CD4-positive, alpha-beta T cell treated with Interleukin-1 beta for 1 hour (primary cell): ENCODE measurements around the gene SLC35F3.
"Not testable (repeated sequence)": the region's sequence is repeated elsewhere in the genome, so short reads cannot be mapped to it uniquely, and the experiment has no call there.

Source experiments
- DNase-seq, 2 donors: peaks; one replicate each; pipeline ENCODE4 v3.0.0-alpha.2; 2020 to 2022

Gene SLC35F3

DNA sequence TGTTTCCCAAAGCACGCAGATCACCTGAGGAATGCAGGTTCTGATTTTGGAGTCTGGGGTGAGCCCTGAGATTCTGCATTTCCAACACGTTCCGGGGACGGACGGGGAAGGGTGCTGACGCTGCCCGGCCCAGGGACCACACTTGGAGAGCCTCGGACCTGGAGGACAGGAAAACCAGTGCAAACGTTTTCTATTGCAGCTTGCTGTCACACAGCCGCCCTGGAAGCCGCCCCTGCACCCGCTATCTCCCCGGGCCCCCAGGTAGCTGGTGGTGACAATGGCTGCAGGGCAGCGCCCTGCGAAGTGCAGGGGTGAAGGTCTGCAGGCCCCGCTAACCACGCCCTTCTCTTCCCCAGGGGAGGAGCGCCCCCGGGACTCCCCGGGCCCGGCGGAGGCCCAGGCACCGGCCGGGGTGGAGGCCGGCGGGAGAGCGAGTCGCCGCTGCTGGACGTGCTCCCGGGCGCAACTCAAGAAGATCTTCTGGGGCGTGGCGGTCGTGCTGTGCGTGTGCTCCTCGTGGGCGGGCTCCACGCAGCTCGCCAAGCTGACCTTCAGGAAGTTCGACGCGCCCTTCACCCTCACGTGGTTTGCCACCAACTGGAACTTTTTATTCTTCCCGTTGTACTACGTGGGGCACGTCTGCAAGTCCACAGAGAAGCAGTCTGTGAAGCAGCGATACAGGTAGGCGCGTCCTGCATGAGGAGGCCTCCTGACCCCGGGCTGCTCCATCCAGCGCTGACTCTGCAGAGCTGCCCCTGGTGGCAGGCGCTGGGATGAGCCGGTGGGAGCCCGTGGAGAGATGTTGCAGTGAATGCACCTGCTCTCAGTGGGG lies 326.8 kb downstream of the SLC35F3 start:
- DNase-seq, result peak in 1 of 2 donors; percentile 31

DNA sequence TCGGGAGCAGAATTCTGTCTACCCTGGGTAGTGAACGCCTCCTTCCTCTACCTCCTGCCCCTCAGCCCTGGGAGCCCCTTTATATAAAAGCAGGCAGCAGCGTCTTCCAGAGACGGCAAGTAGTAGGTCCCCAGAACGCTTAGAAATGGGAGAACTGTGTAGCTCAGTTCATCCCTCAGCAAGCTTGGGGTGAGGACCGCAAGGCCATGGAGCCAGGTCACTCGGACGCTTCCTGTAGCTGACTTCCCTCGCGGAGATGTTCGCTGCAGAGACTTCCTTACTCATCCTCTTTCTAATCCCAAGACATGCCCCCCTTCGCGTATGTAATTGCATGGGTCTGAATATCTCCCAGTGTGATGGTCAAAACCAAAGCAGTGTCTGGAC lies 327.4 kb downstream of the SLC35F3 start:
- no peak for DNase-seq

DNA sequence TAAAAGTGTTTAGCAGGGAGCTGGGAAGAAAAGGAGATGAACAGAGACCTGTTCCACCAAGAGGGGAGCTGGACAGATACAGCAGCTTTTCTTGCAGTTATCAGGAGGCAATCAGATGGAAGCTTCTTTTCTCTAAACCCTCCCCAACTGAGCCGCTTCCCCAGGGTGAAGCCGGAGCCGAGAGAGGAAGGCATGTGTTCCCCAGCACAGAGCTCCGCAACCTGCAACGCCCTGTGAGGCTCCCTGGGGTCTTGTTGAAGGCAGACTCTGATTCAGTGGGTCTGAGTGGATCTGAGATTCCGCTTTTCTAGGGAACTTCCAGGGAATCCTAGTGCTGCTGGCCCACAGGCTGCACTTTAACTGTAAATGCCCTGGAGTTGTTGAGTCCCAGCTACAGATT lies 329.7 kb downstream of the SLC35F3 start:
- DNase-seq, result no peak

DNA sequence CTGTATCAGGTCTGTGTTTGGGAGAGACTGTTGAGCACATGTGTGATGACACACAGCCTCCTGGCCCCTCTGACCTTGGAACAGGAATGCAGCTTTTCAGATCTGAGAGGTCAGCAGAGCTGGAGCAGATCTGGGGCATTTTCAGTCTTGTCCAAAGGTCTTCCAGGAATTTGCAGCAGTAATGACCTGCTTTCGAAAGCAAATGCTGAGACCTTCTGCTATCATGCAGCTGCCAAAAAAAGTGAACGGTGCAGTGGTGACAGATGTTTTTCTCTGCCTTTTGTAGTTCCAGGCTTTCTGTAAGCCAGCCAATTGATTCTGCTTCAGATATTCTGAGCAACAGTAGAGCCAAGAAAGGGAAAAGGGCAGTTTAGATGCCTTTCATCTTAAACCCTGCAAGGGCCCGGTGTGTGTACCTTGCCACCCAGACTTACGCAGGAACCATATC lies 331.0 kb downstream of the SLC35F3 start:
- DNase-seq, result no peak

DNA sequence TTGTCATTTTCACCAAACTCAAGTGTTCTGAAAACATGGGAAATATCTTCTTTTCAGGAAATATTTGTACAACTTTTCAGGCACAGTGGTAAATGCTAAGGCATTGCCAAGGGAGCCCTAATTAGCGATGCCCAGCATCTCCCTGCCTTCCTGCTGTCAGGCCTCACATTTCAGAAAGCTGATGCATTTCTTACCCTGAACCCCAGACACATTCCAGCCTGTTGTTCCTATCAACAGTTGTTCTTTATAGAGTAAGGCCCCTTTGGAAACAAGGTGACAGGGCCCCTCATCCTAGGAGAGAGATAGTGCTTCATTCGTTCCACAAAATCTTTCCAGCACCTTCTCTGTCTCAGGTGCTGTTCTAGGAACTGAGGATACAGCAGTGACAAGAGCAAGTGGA lies 332.9 kb downstream of the SLC35F3 start:
- DNase-seq, result no peak

DNA sequence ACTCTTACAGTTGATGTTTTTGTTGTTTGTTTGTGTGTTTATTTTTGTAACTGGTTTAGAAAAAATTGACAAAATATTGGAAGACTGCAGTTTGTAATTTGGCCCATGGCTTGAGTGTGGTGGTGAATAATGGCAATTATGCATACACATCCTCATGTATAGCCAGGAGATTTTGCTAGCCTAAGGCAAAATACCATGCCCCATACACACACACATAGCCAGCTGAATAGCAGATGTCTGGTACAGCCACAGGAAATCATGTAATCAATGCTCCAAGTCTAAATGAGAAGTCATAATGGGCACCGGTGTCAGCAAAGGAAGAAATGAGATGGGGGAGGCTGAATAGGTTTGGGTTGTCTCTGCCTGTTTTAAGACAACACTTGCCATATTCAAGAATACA lies 333.6 kb downstream of the SLC35F3 start:
- no peak for DNase-seq

DNA sequence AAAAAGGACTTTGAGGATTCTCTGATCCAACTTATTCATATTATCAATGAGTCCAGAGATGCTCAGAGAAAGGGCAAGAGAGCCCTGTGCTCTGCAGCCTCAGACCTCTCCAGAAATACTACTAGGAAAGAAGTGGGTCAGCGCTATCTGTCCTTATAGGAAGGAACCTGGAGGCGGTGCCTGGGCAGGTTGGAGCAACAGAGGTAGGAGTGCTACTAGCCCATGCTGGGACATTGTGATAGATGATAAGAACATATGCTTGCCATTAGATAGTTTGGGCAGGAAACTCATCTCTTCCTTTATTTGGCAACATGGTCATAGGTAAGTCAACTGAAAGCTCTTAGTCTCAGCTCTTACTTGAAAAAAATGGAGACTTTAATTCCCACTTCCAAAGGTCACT lies 335.0 kb downstream of the SLC35F3 start:
- DNase-seq, result no peak

DNA sequence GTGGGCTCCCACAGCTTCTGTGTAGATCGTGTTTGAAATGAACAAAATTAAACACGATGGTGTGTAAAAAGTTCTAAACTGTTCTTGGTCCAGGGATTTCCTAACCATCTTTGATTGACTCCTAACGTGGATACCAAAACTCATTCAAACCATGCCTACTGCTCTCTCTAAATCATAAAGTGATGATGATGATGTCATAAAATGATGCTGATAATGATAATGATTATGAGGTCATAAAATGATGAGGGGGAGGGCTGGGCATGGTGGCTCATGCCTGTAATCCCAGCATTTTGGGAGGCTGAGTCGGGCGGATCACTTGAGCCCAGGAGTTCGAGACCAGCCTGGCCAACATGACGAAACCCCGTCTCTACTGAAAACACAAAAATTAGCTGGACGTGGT lies 335.5 kb downstream of the SLC35F3 start:
- no peak for DNase-seq

DNA sequence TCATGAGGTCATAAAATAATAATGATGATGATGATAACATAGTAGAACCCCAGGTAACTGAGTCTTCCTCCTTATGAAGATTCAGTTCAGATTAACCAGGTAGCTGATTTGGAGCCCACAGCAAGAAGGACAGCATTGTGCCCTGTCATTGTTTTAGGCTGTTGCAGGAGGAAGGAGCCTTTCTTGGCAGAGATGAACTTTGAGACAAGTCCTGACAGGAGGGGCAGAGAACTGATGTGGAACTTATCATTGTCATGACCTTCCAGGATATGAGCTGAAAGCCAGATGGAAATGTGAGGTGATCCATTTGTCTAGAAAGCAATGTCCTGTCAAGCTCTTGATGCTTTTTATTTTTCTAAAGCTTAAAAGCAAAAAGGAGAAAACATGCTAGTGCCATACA lies 336.2 kb downstream of the SLC35F3 start:
- no peak for DNase-seq

DNA sequence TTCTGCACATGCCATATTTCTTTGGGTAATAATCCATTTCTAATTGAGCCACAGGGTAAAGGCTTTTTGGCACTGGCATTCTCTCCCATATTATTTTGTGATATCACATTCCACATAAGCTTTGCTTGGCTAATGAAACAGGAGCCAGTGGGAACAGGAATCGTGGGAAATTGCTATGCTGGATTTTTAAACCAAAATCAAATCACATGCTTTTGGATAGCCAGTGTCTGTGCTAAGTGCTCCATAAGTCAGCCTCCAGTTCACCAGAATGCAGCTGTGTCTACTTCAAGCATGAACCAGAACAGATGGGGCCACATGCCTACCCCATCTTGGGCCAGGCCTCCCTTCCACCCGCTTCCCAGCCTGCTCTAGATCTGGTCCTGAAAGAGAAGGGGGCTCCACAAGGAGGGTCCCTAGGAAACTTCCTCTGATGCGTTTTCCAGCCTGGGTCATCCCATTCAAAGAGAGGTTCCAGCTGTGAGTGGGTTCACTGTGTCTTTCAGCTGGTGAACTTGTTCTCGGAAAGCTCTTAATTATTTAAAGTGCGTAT lies 337.5 kb downstream of the SLC35F3 start:
- no peak for DNase-seq

DNA sequence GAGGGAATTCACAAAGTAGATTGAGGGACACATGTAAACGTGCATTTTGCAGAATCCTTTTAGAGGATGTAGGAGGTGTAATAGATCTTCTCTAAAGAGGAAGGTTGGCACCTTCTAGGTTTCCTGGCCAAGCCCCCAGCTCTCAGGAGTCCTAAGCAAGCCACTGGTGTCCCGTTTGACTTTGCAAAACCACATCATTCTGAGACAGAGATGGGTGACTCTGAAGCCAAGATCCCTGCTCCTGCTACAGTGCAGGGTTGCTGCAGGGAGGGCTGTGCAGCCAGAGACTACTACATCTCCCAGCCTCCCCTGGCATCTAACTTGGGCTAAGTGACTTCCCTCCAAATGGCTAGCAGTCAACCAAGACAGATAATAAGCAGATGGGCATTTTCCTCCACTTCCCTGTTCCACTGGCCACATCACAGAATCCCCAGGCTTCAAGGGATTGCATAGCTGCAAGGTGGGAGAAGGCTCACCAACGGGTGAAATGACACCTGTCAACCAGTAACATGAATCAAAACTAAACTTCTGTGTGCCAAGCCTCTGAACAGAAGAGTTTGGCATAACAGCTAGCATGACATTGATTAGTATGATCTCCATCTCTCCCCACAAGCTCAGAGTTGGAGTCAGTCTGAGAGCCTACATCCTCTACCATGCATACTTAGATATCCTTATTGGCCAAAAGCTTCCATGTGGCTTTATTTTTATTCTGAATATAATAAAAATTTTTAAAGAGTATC lies 339.2 kb downstream of the SLC35F3 start:
- DNase-seq, result no peak

DNA sequence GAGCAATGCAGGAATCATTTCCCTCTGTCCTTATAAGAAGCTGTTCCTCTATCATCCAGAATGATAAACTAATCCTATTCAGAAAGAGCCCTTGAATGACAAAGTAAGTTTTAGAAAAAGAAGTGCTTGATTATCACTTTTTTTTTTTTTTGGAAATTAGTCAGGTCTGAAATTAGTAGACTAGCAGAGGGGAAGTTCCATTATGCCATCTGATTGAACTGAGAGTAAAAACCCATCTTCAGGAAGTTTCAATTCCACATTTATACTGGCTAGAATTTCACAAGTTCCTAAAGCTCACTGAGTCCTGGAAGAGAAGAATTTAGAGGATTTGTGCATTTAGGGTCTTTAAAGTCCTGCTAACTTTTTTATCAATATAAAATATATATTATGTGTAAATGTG lies 340.0 kb downstream of the SLC35F3 start:
- DNase-seq, result no peak

DNA sequence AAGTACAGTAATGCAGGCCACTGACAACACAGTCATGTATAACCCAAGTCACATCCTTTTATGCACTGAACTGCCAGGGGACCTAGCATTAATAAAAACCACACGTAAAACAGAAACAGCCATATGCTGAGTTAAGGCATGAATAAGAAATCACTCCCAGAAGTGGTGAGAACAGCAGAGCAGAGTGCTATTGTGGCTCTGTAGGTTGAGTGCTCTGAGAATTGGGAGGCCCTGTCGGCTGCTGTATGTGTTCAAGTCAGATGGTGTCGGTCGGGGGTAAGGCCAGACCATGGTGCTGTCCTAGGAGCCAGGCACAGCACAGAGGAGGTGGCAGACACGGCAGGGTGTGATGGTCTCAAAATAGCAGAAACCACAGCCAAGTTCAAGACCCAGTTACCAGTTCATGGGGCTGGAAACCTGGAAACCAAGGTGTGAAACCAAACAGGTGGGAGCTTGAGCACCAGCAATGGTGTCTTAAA lies 342.2 kb downstream of the SLC35F3 start:
- no peak for DNase-seq

DNA sequence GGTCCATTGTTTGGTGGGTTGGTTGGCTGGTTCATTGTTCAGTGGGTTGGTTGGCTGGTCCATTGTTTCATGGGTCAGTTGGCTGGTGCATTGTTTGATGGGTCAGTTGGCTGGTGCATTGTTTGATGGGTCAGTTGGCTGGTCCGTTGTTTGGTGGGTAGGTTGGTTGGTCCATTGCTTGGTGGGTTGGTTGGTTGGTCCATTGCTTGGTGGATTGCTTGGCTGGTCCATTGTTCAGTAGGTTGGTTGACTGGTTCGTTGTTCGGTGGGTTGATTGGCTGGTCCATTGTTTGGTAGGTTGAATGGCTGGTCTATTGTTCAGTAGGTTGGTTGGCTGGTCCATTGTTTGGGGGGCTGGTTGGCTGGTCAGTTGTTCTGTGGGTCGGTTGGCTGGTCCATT lies 343.3 kb downstream of the SLC35F3 start:
- not testable (repeated sequence) for DNase-seq

DNA sequence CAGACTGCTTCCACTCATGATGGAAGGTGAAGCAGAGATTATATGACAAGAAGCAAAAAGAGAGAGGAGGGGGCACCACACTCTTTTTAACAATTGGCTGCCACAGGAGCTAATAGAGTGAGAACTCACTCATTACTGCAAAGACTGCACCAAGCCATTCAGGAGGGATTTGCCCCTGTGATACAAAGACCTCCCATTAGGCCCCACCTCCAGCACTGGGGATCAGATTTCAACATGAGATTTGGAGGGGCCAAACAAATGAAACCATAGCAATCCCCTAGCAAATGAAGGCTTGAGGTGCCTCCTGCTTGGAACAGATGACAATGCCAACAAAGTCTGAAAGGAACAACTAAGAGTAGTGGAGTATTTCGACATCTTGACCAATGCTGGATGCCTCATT lies 346.3 kb downstream of the SLC35F3 start:
- DNase-seq, result no peak

DNA sequence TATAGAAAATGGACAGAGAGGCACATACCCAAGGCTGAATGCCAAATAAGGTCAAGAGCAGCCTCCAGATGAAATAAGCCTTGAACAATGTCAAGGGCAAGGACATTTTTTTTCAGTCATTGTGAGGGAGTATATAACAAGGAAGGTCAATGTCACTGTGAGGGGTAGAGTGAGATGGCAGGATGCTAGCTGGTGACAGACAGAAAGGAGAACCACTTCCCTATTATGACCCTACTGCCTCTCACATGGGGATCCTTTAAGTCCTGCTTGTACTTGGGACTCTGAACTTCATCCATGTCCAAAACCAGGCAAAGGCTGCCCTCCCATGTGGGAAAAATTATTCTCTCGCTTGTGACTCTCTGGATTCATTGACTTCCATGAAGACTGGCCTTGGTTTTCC lies 349.3 kb downstream of the SLC35F3 start:
- DNase-seq, result no peak

DNA sequence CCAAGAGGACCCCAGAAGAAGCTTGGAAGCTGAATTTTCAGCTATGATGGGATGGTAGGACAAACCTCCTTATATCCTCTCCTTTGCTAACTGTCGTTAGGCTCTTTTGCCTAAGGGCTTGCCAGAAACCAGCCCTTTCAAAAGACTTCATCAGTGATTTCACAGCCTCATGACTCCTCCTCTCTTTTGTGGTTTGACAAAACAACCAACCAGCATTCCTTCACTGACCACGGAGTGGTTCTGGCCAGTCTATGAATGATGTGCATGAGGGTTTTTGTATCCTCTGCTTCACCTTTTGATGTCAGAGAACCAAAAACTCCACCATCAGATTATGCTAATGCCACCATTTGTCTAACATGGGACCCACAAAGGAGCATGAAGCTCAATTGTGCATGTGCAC lies 351.9 kb downstream of the SLC35F3 start:
- DNase-seq, result no peak

DNA sequence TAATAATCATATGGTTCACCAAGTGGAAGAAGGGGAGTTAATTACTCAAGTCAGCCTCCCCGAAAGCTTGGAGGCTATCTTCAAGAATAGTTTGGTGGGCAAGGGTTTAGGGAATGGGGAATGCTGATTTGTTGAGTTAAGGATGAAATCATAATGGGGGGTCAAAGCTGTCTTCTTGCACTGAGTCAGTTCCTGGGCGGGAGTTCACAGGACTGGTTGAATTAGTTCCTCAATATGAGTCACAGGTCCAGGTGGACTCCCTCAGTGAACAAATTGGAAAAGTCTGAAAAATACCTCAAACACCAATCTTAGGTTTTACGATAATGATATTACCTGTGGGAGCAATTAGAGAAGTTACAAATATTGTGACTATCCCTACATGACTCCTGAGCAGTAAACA lies 353.6 kb downstream of the SLC35F3 start:
- DNase-seq, result no peak

DNA sequence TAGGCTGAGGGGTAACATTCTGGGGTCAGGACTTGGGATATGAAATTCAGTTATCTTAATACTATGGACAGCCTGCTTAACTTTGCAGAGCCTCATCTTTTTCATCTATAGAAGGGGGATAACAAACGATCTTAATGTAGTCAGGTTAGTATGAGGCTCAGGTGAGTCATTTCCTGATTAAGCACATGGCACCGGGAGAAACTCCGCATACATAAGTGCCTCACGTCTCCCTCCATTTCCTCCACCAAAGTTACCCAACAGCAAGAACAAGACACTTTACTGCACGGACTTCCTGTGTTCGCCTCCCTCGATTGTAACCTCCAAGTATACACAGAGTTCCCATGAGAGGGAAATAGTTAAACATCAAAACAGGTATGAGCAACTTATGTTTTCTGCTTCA lies 356.1 kb downstream of the SLC35F3 start:
- DNase-seq, result no peak

DNA sequence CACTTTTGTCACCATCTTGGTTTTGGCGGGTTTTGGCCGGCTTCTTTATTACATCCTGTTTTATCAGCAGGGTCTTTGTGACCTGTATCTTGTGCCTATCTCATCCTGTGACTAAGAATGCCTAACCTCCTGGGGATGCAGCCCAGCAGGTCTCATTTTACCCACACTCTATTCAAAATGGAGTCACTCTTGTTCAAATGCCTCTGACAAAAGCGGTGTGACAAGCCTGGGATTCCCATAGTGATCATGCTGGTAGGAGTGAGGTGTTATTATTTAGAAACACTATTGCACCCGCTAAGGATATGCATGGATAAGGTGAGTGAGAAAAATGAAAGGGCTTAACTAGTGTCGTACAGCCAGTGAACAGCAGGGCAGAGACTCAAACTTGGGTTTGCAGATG lies 357.1 kb downstream of the SLC35F3 start:
- no peak for DNase-seq

DNA sequence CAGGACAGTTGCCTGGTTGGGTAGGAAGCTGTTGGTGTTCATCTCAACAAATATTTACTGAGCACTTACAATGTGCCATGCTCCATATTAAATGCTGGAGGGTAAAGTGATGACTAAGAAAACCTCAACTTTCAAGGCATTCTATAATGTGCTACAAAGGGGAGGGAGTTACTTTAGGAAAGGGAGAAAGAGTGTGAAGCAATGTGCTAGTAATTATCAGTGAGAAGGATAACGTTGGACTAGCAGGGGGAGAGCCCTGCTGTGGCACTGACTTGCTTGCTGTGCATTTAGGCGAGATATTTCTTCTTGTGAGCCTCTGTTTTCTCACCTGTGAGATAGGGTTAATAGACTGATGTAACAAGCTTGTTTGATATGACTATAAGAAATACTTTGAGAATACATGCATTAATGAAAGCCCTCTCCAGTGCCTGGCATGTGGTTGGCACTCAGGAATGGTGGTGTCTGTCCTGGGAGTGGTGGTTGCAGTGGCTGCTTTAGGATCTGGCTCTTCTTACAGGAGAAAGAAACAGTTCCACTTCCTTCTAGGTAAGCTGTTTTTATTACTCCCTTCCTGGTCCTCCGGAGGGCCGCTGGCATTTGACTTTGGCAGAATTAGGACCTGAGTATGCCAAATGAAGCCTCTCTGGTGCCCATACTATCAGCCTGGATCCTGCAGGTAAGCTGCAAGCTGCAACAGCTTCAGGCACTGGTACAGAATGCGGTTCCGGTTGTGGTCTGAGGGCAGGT lies 357.7 kb downstream of the SLC35F3 start:
- no peak for DNase-seq

DNA sequence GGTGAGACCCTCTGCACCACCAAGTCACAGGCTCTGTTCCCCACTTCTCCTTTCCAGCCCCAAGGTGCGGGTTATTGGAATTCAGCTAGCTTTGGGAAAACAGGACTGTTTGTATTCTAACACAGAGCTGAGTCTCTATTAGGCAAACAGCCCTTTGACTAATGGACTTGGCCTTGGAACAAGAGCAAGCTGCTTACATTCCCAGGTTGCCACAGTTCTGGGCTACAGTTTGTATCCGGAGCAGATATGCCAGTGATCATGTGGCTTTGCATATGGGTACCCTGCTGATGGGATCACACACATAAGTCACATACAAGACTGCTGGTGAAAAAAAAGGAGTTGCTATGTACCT lies 358.3 kb downstream of the SLC35F3 start:
- no peak for DNase-seq

DNA sequence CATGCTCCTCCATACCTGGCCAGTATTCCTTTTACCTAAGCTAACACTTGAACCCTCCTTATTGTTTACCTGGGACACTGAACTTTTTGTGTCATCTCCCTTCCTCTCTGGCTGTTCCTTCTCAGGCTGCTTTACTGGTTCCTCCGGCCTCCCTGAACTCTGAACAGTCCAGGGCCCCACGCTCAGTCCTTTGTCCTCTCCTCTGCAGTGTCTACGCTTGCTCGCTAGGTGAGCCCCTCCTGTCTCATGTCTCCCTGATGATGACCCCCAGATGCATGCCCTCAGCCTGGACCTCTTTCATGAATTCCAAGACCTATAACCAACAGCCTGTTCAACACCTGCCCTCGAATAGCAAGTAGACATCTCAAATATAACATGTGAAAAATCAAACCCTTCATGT lies 360.4 kb downstream of the SLC35F3 start:
- DNase-seq, result no peak
